Measurements from ENCODE around the gene RHBDL3. TPM values are rescaled to one million over a fixed set of nuclear protein-coding genes. Genes with fewer than 3 reads are reported as not detected.

Gene RHBDL3
- total and polyA plus RNA-seq, 2 of the 8 experiments (the other 6 are each of a cell fraction or from before 2014, with no cell fraction given): 9.6 to 12.2 TPM

- TF ChIP-seq POLR2A (IDR thresholded peaks at IDR 0.05; ENCODE audit: control extremely low read depth in 1 of 2, low read depth in 2 of 2, low read length in 2 of 2) (no peak), JUND (IDR thresholded peaks at IDR 0.05; ENCODE audit: low read length) (no peak), EP300 (IDR thresholded peaks at IDR 0.05; ENCODE audit: borderline replicate concordance in 1 of 2, low read depth in 2 of 2, low read length in 2 of 2) (no peak), CREB1 (IDR thresholded peaks at IDR 0.05) (no peak), RAD21 (IDR thresholded peaks at IDR 0.05 in 1 of 2, conservative IDR thresholded peaks at IDR 0.05 in 1 of 2; ENCODE audit: low read depth in 2 of 2, low read length in 2 of 2) (no peak), ZNF274 (IDR thresholded peaks at IDR 0.05; ENCODE audit: borderline replicate concordance, extremely low read depth, low read length) (no peak), CBX5 (IDR thresholded peaks at IDR 0.05; ENCODE audit: low read depth, low read length) (no peak)
Measured at GRCh38 chr17:32268734-32269288, 3.2 kb downstream of the RHBDL3 start (continued).
